Activated naive CD4-positive, alpha-beta T cell treated with Interleukin-2 at 50 U/mL for 16 hours (primary cell): ENCODE measurements around the gene EPB41L4B.

ENCODE experiments used
- DNase-seq: peaks from one replicate; pipeline ENCODE4 v3.0.0-alpha.2; 2020

EPB41L4B gene

GRCh38 chr9:109267555-109267954 is 53.3 kb downstream of the EPB41L4B start:
- no peak for DNase-seq

DNA sequence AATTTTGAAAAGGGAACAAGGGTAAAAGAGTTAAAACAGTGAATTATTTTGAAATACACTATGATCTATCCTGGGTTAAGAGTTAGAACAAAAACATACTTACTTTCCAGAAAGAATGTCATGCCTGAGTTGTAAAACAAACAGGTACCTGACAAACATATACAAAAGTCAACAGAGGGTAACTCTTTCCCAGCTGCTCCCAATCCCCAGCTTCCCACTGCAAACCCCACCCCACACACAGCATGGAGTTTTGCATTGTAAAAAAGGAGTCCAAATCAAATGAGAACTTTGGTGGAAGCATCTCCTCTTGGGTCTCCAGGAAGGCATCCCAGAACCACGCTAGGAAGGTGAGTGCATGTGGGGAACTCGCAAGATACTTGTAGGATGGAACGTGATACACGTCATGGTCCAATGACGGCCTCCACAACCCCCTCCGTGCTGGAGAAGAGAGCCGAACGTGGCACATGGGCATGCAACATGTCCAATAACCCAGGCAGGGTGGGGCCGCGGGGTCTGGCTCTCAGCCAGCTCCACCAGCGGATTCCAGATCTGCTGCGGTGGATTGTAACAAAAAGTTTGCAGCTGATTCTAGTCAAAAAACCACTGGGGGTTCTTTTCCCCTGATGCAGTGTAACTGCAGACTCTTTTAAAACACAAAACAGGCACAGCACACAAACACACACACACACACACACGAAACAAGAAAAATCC is 55.8 kb downstream of the EPB41L4B start:
- no peak for DNase-seq

GRCh38 chr9:109263358-109263757 is 57.5 kb downstream of the EPB41L4B start:
- DNase-seq = no peak

DNA sequence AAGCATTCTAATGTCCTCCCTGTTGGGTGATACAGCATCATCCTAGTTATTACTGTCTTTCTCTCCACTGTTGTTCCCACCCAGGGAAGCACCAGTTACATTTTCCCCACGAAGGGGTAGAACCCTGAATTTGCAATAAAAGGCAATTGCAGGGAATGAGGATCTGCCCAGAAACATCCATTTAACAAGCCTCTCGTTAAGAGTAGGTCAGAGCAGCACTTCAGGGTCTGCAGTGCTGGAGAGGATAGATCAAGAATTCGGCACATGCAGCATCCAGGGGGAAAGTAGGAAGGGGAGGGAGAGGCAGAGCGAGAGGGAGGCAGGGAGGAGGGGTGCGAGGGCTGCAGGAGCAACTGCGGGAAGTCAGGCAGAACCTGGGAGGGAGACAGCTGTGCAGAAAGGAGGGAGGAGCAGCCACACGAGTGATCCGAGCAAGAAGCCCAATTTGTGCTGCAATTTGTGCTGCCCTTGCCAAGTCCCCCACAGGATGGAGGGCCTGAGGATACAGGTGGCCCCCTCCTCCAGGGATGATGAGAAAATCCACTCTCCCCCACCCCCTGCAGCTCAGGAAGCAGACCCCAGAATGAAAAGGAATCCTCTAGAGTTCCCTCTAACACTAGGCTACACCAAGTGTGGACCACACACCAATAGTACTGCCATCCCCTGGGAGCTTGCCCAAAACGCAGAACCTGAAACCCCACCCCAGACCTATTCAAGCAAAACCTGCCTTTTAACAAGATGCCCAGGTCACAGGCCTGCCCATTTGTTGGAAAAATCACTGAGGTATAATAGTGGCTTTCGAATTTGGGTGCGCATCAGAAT is 62.2 kb downstream of the EPB41L4B start:
- no peak for DNase-seq

GRCh38 chr9:109256336-109256735 is 64.5 kb downstream of the EPB41L4B start:
- DNase-seq = no peak

GRCh38 chr9:109255394-109255793 is 65.5 kb downstream of the EPB41L4B start:
- no peak for DNase-seq

GRCh38 chr9:109254317-109254716 is 66.5 kb downstream of the EPB41L4B start:
- DNase-seq = no peak

GRCh38 chr9:109253637-109254284 is 67.1 kb downstream of the EPB41L4B start:
- DNase-seq = no peak

- no peak for DNase-seq
These were observed 67.6 kb downstream of the EPB41L4B start for GRCh38 chr9:109253241-109253636.

DNA sequence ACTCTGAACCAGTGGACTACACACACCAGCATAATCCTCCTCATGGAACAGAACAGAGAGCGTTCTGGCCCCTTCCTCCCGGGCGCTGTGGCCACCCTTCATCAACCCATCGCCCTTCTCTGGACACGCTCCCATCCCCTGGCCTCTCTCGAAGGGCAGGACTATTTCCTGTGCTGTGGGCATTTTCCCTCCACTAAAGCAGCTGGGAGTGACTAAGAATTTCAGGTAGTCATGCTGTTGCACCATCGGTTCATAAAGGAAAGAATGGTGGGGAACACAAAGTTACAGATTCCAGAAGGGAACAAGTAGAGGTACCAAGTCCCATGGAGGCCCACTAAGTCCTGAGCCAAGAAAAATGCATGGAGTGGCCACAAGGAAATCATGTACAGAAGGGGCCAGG is 68.6 kb downstream of the EPB41L4B start:
- DNase-seq = no peak

- no peak for DNase-seq
These were observed 69.1 kb downstream of the EPB41L4B start for GRCh38 chr9:109251776-109252106.

DNA sequence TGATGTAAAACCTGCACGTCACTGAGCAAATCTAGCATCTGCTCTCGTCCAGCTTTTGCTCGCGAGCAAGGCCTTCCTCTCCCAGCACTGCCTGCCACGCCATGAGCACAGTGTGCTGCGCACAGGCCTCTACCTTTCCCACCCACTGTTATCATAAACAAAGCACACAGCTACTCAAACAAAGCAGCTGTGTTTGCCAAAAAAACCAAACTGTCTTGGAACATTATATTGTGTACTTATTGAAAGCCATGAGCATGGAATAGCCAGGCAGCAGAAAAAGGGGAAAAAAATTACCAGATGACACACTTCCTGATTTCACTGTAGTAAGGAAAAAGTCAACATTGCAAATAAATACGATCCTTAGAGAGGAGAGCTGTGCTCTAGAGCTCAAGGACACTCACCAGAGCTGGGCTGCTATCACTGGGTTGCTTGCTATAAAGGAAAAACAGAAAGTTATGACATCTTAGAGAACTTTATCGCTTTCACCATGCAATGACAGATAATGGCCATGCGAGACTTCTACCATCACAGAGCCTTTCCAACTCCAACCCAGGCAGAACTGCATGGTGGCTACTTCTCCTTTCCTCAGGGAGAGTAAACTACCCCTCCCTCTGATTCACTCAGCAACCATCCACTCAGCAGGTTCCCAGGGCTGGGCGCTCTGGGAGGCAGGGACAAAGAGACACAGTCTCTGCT is 69.6 kb downstream of the EPB41L4B start:
- DNase-seq = no peak

DNA sequence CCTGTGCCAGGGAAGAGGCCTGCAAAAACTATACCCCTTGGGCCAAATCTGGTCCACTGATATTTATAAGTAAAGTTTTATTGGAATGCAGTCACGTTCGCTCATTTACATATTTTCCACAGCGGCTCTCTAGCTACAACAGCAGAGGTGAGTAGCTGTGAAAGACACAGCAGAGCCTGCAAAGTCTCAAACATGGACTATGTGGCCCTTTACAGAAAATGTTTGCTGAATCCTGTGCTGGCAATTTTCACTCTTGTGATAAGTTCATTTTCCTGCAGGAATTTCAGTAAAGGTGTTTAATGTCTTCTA is 70.1 kb downstream of the EPB41L4B start:
- no peak for DNase-seq

DNA sequence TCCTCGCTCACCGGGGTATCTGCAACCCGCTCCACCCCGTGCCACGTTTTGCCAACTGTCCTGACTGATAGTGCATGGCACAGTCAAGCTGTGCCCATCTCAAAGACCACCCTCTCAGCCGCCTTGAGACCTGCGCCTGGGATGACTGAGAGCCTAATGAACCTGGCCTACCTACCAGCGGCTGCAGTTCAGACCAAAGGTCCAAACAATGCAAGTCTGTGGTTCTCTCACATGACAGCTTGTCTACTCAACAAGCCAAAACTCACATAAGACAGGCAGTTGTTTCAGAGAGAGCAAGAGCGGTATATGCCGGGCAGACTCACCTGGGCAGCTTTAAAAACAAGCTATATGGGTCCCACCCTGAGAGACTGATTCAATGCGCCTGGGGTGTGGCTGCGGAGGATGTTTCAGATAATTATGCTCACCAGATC is 70.5 kb downstream of the EPB41L4B start:
- DNase-seq = no peak

DNA sequence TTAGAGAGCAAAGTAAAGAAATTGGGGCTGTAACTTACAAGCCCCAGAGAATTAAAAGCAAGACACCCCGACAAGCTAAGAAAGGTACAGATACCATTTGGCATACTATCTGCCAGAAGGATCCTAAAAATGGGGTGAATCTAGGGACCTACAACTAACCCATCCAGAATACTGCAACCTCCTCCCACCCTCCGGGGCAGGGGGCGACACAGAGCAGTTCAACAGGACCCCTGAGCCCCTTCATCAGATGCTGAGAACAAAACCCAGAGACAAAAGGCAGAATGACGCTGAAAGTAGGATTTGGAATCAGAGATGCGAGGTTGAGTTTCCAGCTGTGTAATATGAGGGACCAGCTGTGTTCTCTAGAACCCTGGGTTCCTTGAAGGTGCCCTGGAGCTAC is 71.2 kb downstream of the EPB41L4B start:
- no peak for DNase-seq

- DNase-seq = no peak
These were observed 72.7 kb downstream of the EPB41L4B start for GRCh38 chr9:109248133-109248581.

DNA sequence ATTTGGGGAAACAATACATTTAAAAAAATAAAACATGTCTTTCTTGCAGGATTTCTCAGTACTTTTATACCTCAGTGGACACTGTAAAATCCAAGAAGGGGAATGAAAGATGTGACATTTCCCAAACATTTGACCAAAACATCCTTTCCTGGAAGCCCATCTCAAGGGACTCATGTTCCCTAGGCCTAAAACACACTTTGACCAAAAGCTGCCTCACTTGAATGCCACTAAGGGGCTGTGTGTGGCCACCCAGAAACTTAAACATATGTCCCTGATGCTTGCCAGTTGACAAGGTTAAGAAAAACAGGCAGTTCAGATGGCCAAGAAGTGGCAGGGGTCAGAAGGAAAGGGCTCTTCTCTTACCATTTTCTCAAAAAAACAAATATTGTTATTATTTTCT is 73.6 kb downstream of the EPB41L4B start:
- DNase-seq = no peak

DNA sequence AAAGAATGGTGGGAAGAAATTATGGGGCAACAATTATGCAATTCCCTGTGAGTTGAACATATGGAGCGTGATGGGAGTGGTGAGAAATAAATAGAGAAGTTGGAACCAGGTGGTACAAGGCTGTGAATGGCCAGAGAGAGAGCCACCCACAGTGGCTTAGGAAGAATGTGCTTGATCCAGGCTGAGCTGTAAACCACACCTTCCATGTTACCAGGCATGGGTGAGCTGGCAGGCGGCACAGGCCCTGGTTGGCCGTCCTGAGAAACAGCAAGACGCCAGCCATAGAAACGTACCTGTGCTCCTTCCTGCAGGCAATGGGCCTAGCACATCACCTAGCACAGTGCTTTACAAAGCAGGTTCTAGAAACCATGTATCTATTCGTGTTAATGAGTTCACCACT is 74.3 kb downstream of the EPB41L4B start:
- no peak for DNase-seq

GRCh38 chr9:109245310-109245897 is 75.5 kb downstream of the EPB41L4B start:
- DNase-seq = no peak

DNA sequence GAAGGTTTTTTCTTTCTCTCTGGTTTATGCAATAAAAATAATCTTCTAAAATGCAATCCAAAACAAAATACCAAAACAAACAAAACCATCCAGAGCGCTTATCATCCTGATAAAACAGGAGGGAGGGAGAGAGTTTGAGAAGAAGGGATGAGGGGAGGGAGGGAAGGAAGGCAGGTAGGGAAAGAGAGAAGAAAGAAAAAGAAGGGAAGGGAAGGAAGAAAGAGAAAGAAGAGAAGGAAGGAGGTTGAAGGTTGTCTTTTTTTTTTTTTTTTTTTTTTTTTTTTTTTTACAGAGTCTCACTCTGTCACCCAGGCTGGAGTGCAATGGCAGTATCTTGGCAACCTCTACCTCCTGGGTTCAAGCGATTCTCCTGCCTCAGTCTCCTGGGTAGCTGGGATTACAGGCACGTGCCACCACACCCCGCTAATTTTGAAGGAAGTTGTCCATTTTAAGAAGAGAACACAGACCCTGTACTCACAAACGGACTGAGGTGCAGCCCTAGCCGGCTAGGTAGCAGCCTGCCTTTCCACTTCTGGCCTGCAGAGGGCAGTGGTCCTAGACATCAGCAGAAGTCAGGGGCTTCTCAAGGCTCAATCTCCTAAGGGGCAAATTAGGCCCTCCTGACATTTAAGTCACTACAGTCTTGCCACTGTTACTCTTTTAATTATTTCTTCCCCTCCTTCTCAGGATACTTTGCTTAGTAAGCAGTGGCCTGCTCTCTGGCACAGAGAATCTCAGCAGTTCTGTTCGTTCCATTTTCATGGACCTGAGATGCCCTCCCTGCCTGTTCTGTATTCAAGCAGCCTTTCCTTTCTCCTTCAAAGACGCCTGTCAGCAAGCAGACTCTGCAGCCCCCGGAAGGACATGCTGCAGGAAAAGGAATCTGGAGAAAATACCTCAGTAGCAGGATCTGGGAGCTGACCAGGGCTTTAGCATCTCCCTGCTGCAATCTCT is 76.4 kb downstream of the EPB41L4B start:
- peak; percentile 66 for DNase-seq

DNA sequence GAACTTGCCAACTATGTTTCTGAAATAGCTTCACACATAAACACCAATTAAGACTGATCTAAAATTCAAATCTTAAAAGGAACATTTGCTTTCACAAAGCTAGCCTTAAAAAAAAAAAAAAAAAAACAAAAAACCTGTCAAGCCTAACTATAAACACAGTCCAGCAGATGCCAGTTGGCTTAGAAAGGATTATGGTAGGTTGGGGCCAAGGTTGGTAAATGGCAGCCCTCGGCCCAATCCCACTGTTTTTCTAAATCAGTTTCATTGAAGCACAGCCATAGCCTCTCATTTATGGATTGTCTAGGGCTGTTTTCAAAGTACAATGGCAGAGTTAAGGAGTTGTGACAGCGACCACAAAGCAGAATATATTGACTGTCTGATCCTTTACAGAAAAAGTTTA is 78.1 kb downstream of the EPB41L4B start:
- no peak for DNase-seq

GRCh38 chr9:109242014-109242413 is 78.8 kb downstream of the EPB41L4B start:
- DNase-seq = no peak
